Kidney (tissue), 14 donors: ENCODE measurements around the gene SLFN12L. TPM values are rescaled to one million over a fixed set of nuclear protein-coding genes. Genes with fewer than 3 reads are reported as not detected.
"Not testable (repeated sequence)": the region's sequence is repeated elsewhere in the genome, so short reads cannot be mapped to it uniquely, and the experiment has no call there.

ENCODE experiments used
- DNase-seq, 5 donors: peaks; one replicate each; pipeline ENCODE4 v3.0.0-alpha.2; 2013 to 2020
- FAIRE-seq: peaks from 2 replicates; lab custom pipeline; 2012; peaks lifted over from hg19 to GRCh38; lab: Jason Lieb, UNC
- H3K27ac ChIP-seq, 2 donors: one replicate each; pipeline ENCODE4 v1.7.0; 2013; ENCODE audit warnings: low read depth in 2 of 2, low read length in 2 of 2, inconsistent platforms in 1 of 2
- H3K27me3 ChIP-seq: one replicate; pipeline ENCODE4 v1.7.1; 2013; ENCODE audit warnings: low read length, inconsistent platforms; ENCODE audit not compliant: control insufficient read depth, insufficient read depth
- H3K36me3 ChIP-seq, 3 donors: one replicate each; pipeline versions ENCODE4 v1.7.0 to v1.7.1; 2013; ENCODE audit warnings: low read length in 3 of 3, control low read depth in 1 of 3, inconsistent platforms in 1 of 3; ENCODE audit not compliant: insufficient read depth in 3 of 3, control insufficient read depth in 2 of 3
- H3K4me1 ChIP-seq, 3 donors: one replicate each; pipeline versions ENCODE4 v1.7.0 to v1.7.1; 2013; ENCODE audit warnings: low read length in 3 of 3, inconsistent platforms in 1 of 3, low read depth in 1 of 3; ENCODE audit not compliant: control insufficient read depth in 2 of 3, insufficient read depth in 2 of 3
- H3K4me3 ChIP-seq, 3 donors: one replicate each; pipeline versions ENCODE4 v1.7.0 to v1.8.1; 2013; ENCODE audit warnings: low read length in 3 of 3, control low read depth in 1 of 3, inconsistent platforms in 1 of 3
- H3K9ac ChIP-seq, 3 donors: one replicate each; pipeline versions ENCODE4 v1.7.0 to v1.7.1; 2013; ENCODE audit warnings: low read length in 3 of 3, control low read depth in 1 of 3, inconsistent platforms in 1 of 3
- H3K9me3 ChIP-seq, 3 donors: one replicate each; pipeline versions ENCODE4 v1.7.0 to v1.7.1; 2013; ENCODE audit warnings: low read length in 3 of 3, control low read depth in 1 of 3, inconsistent platforms in 1 of 3; ENCODE audit not compliant: control insufficient read depth in 2 of 3, insufficient read depth in 1 of 3
- CTCF ChIP-seq: IDR thresholded peaks from 3 replicates; pipeline ENCODE4 v1.5.1; 2012; ENCODE audit warnings: mild to moderate bottlenecking, moderate library complexity, borderline replicate concordance; ENCODE audit not compliant: insufficient read depth; ENCODE audit errors: extremely low read depth
- intact Hi-C: fragments of 100-400 bp; cut with DNase I; formaldehyde crosslinking; loops from one replicate; pipeline ENCODE4 v1.11.1; 2022
- polyA plus RNA-seq: library from polyadenylated mRNA; stranded (reverse); fragments of 350-450 nt; fragmentation: Illumina TruSeq; extraction: RNeasy Lipid Tissue Mini Kit (QIAGEN cat#74804); gene quantifications from one replicate; pipeline ENCODE4 v1.2.3, GENCODE V29; 2014; ENCODE audit warnings: low read depth, low replicate concordance; ENCODE audit not compliant: insufficient read depth
- total RNA-seq: library from RNA; stranded (reverse); fragmentation: NEBNext Ultra II Directional; extraction: Animal tissue kit (Norgen Biotek cat#: 25700); gene quantifications from one replicate; pipeline ENCODE4 v1.2.1, GENCODE V29; 2021
- donor health status: control.
- donor health status: control.
- donor health status: control.
- donor health status: control.
- donor health status: control.
- donor health status: DM: yes; HTN: yes; CAD: no.
- donor health status: Normal renal cell carcinoma (clear cell type).

Gene SLFN12L
- total and polyA plus RNA-seq, 2 donors from 2014 or later = 0.62 to 6.2 TPM

GRCh38 chr17:35468475-35468874 lies 69.0 kb downstream of the SLFN12L start:
- Histone ChIP-seq H3K4me1 (no peaks in the 10 kb centered on the region), H3K4me3 (no peak overlapping the region), H3K27ac (no peak overlapping the region), H3K36me3 (no peaks in the 10 kb centered on the region), H3K27me3 (peaks cover 5% of the 10 kb centered on the region), H3K9ac (no peak overlapping the region), H3K9me3 (no peaks in the 10 kb centered on the region)
- TF ChIP-seq CTCF = no peak
- DNase-seq = no peak
- no peak for FAIRE-seq
- intact Hi-C loops = no loop called here

- no peak for FAIRE-seq
- DNase-seq = no peak
- H3K27ac ChIP-seq = no peak overlapping the region
- no peaks in the 10 kb centered on the region for H3K36me3 ChIP-seq
- no peak overlapping the region for H3K9ac ChIP-seq
- H3K27me3 ChIP-seq = peaks cover 8% of the 10 kb centered on the region
- H3K4me3 ChIP-seq = no peak overlapping the region
- intact Hi-C loops = no loop called here
- no peak for TF ChIP-seq CTCF
- no peaks in the 10 kb centered on the region for H3K4me1 ChIP-seq
- H3K9me3 ChIP-seq = no peaks in the 10 kb centered on the region
Measured at GRCh38 chr17:35467824-35468223, 69.7 kb downstream of the SLFN12L start.

- intact Hi-C loops = no loop called here
- no peaks in the 10 kb centered on the region for H3K9me3 ChIP-seq
- H3K36me3 ChIP-seq = no peaks in the 10 kb centered on the region
- peak overlapping the region in 2 of 3 donors; percentile 26 to 52 for H3K4me3 ChIP-seq
- TF ChIP-seq CTCF = no peak
- H3K4me1 ChIP-seq = no peaks in the 10 kb centered on the region
- no peak overlapping the region for H3K9ac ChIP-seq
- peaks cover 31% of the 10 kb centered on the region for H3K27me3 ChIP-seq
- no peak overlapping the region for H3K27ac ChIP-seq
- no peak for FAIRE-seq
- DNase-seq = peak; percentile 69 to 92 (median 76)
Measured at GRCh38 chr17:35460354-35460851, 77.1 kb downstream of the SLFN12L start.

- H3K27ac ChIP-seq, H3K9me3 ChIP-seq, intact Hi-C loops, H3K4me1 ChIP-seq, DNase-seq, FAIRE-seq, H3K4me3 ChIP-seq, H3K9ac ChIP-seq, H3K36me3 ChIP-seq: not testable (repeated sequence)
- peaks cover 21% of the 10 kb centered on the region for H3K27me3 ChIP-seq
Measured at GRCh38 chr17:35454035-35454434, 83.4 kb downstream of the SLFN12L start.
